ENCODE measurements around the gene IFNLR1.

The IFNLR1 gene

DNA sequence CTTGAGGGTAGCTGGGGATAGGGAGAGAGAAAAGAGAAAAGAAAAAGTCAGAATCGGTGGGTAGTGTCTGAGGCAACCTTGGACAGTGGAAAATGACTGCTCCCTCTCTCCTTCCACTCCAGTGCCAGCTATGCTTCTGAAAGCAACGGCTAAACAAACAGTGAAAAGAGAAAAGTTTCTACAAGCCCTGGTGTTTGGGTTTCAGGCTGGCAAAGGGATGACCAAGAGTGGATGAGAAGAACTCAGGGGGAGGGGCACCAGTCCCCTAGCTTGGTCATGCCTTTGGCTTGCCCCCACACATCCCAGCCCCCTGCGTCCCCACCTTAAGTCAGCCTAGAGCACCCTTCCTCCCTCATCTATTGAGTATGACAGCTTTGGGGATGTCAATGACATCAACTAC is 52.7 kb downstream of the IFNLR1 start:
- H3K4me3 ChIP-seq (ENCODE audit: low read length) = no peak overlapping the region
- no peak for DNase-seq (ENCODE audit: low read depth)
- TF ChIP-seq, protein P1, sequence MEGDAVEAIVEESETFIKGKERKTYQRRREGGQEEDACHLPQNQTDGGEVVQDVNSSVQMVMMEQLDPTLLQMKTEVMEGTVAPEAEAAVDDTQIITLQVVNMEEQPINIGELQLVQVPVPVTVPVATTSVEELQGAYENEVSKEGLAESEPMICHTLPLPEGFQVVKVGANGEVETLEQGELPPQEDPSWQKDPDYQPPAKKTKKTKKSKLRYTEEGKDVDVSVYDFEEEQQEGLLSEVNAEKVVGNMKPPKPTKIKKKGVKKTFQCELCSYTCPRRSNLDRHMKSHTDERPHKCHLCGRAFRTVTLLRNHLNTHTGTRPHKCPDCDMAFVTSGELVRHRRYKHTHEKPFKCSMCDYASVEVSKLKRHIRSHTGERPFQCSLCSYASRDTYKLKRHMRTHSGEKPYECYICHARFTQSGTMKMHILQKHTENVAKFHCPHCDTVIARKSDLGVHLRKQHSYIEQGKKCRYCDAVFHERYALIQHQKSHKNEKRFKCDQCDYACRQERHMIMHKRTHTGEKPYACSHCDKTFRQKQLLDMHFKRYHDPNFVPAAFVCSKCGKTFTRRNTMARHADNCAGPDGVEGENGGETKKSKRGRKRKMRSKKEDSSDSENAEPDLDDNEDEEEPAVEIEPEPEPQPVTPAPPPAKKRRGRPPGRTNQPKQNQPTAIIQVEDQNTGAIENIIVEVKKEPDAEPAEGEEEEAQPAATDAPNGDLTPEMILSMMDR (conservative IDR thresholded peaks at IDR 0.05; ENCODE audit: low read depth, low read length) = no peak

DNA sequence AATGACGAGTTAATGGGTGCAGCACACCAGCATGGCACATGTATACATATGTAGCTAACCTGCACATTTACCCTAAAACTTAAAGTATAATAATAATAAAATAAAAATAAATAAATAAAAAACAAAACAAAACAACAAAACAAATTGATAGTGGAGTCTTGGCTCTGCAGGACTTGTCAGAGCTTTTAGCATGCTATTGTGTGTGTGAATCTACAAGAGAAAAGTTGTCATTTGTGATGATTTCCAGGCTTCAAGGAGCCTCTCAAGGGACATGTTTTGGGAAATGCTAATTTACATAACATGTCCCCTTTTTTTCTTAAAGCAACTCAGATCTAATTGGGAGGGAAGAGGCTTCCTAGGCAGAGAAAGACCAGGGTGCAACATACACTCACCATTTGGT is 53.3 kb downstream of the IFNLR1 start:
- DNase-seq (ENCODE audit: low read depth) = no peak
- H3K4me3 ChIP-seq (ENCODE audit: low read length) = no peak overlapping the region
- TF ChIP-seq, protein P1 (conservative IDR thresholded peaks at IDR 0.05; ENCODE audit: low read depth, low read length) = no peak

DNA sequence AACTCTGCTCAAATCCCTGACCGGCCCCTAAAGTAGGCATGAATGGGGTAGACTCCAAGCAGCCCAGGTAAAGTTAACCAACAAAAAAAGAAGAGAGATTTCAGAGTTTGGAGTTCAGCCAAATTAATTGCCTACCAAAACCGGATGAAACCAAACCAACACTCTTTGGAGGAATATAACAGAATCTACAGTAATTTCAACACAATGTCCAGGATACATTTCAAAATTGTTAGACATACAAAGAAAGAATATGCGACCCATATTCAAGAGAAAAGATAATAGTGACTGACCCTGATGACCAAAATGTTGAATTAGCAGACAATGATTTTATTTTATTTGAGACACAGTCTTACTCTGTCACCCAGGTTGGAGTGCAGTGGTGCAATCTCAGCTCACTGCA is 56.7 kb downstream of the IFNLR1 start:
- TF ChIP-seq, protein P1 (conservative IDR thresholded peaks at IDR 0.05; ENCODE audit: low read depth, low read length) = no peak
- no peak for DNase-seq (ENCODE audit: low read depth)

DNA sequence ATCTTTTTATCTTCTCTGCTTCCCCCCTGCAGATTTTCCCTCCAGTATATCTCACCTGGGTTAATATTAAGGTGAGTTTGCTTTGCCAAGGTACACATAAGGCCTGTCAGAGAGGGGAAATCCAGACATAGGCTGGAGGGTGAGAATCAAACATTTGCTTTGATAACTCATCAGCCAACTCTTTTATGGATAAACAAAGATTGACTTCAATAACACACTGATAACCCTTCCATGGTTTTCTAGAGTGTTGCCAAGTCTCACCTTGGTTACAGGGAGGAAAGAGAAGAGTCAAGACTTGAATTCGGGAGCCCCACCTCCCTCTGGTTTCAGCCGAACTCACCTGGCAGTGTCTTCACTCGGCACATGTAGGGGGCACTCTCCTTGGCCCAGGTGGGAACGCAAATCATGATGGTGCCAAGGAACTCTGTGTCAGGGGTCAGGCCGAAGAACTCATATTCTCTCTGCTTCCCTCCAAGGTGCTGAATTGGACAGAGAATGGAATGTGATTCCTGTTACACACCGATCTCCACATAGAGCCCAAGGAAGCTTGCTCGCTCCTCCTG is 59.2 kb downstream of the IFNLR1 start:
- DNase-seq (ENCODE audit: low read depth) = no peak
- no peak overlapping the region for H3K4me3 ChIP-seq (ENCODE audit: low read length)
- TF ChIP-seq, protein P1 (conservative IDR thresholded peaks at IDR 0.05; ENCODE audit: low read depth, low read length) = no peak

More for the DNA sequence above, 56.7 kb downstream of the IFNLR1 start:
- H3K4me3 ChIP-seq (ENCODE audit: low read length) = no peak overlapping the region

DNA sequence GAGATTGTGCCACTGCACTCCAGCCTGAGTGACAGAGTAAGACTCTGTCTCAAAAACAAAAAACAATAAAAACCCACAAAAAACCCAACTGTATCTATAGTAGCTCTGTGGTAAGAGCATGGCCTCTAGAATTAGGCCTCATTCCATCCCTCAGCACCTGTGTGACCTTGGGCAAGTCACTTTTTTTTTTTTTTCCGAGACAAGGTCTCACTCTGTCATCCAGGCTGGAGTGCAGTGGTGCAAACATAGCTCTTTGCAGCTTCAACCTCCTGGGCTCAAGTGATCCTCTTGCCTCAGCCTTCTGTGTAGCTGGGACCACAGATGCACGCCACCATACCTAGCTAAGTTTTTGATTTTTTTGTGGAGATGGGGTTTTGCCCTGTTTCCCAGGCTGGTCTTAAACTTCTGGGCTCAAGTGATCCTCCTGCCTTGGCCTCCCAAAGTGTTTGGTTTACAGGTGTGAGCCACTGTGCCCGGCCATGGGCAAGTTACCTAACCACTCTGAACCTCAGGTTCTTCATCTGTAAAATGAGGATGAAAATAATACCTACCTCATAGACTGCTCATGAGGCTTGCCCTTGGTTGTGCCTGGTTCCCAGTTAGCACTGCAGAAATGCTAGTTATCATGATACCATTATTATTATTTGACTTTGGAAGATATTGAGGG is 59.8 kb downstream of the IFNLR1 start:
- H3K4me3 ChIP-seq (ENCODE audit: low read length) = no peak overlapping the region
- no peak for DNase-seq (ENCODE audit: low read depth)
- TF ChIP-seq, protein P1 (conservative IDR thresholded peaks at IDR 0.05; ENCODE audit: low read depth, low read length) = no peak

DNA sequence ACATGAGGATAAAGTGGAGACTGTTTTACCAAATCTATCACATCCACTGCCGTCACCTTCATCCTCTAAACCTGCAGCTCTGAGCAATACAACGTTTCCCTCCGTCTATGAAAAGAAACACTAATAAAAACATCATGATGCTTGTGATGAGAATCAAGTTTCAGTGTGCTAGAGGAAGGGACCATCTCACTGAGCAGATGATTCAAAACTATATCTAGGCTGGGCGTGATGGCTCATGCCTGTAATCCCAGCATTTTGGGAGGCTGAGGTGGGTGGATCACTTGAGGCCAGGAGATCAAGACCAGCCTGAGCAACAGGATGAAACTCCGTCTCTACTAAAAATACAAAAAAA is 60.4 kb downstream of the IFNLR1 start:
- H3K4me3 ChIP-seq (ENCODE audit: low read length) = no peak overlapping the region
- no peak for DNase-seq (ENCODE audit: low read depth)
- TF ChIP-seq, protein P1 (conservative IDR thresholded peaks at IDR 0.05; ENCODE audit: low read depth, low read length) = no peak

DNA sequence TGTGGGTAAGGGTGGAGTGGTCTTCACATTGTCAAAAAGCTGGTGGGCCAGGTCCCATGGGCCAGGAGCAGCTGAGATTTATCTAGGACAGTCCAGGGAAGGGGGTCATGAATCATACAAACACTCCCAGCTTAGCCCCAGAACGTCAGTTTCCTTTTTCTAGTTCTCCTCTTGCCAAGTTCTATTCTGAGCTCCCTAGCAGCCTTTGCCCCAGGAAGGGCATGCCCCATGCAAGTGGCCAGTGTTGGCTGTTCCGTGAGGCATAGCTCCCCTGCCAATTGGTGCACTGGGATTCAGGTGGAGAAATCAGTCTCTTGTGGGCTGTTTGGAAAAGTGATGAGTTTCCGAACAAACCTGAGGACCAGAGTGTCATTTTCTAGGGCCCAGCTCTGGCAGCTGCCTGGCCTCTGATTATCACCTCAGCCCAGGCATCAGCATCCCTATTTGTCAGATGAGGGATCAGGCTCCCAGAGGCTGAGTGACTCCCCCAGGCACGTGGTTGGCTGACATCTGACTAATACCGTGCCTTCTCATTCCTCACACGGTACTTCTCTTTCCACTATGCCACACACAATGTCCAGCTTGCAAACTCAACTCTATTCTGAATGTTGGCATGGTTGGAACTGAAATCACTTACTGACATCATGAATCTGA is 60.9 kb downstream of the IFNLR1 start:
- DNase-seq (ENCODE audit: low read depth) = no peak
- TF ChIP-seq, protein P1 (conservative IDR thresholded peaks at IDR 0.05; ENCODE audit: low read depth, low read length) = no peak

More for the DNA sequence above, 60.9 kb downstream of the IFNLR1 start:
- no peak overlapping the region for H3K4me3 ChIP-seq (ENCODE audit: low read length)

Measured in retinal pigment epithelial cell (primary cell).